Liver (tissue), 3 donors: ENCODE data around the gene TECTB.

ENCODE experiments used
- HNF4G ChIP-seq: IDR thresholded peaks from 2 replicates; pipeline ENCODE4 v1.6.1; 2016; ENCODE audit warnings: antibody characterized with exemption
- SP1 ChIP-seq: IDR thresholded peaks from 2 replicates; pipeline ENCODE4 v1.6.1; 2018; ENCODE audit warnings: antibody characterized with exemption, mild to moderate bottlenecking
- TF ChIP-seq, protein P1 (sequence below): IDR thresholded peaks from 2 replicates; pipeline ENCODE4 v1.6.1; 2016; ENCODE audit warnings: antibody characterized with exemption, mild to moderate bottlenecking
- TF ChIP-seq, protein P2 (sequence below): fragments of 150-350 bp; IDR thresholded peaks from 2 replicates; pipeline ENCODE4 v1.5.1; 2017; ENCODE audit warnings: improper control_type of control experiment, low read depth, low read length; ENCODE audit not compliant: missing input control
- TF ChIP-seq, protein P3 (sequence below): IDR thresholded peaks from 2 replicates; pipeline ENCODE4 v1.6.1; 2016; ENCODE audit warnings: antibody characterized with exemption
- TF ChIP-seq, protein P4 (sequence below): IDR thresholded peaks from 2 replicates; pipeline ENCODE4 v1.6.1; 2016; ENCODE audit warnings: antibody characterized with exemption
- TF ChIP-seq, protein P5 (sequence below): IDR thresholded peaks from 2 replicates; pipeline ENCODE4 v1.6.1; 2016; ENCODE audit warnings: antibody characterized with exemption
- donor health status: healthy.
- donor health status: healthy.

DNA sequence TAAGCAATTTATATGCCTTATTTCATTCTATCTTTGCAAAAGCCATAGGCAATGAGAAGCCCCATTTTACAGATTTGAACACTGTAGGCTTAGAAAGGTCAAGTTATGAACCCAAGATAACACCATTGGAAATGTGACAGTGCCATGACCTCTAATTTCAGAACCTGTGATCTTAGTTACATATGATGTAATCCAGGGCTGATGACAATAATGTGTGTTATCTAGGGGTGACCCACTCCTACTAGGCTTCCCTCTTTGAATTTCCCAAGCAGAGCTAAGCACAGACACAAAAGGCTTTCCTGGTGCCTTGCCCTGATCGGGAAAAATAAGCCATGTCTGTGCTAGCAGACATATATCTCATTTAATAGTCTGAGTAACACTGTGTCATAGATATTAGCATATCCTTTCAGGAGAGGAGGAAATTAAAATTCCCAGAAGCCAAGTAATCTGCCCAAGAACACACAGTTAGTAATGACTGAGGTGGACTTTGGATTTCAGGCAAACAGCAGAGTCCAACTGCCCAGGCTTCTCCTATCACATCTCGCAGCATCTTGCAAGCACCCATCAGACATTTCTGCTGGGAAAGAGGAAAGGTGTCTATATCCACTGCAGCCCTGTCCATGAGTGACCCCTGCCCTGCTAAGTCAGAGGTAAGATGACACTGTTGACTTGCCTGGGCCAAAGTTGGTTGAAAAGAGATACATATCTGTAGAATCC is 2.8 kb upstream of the TECTB start:
- TF ChIP-seq, protein P1, sequence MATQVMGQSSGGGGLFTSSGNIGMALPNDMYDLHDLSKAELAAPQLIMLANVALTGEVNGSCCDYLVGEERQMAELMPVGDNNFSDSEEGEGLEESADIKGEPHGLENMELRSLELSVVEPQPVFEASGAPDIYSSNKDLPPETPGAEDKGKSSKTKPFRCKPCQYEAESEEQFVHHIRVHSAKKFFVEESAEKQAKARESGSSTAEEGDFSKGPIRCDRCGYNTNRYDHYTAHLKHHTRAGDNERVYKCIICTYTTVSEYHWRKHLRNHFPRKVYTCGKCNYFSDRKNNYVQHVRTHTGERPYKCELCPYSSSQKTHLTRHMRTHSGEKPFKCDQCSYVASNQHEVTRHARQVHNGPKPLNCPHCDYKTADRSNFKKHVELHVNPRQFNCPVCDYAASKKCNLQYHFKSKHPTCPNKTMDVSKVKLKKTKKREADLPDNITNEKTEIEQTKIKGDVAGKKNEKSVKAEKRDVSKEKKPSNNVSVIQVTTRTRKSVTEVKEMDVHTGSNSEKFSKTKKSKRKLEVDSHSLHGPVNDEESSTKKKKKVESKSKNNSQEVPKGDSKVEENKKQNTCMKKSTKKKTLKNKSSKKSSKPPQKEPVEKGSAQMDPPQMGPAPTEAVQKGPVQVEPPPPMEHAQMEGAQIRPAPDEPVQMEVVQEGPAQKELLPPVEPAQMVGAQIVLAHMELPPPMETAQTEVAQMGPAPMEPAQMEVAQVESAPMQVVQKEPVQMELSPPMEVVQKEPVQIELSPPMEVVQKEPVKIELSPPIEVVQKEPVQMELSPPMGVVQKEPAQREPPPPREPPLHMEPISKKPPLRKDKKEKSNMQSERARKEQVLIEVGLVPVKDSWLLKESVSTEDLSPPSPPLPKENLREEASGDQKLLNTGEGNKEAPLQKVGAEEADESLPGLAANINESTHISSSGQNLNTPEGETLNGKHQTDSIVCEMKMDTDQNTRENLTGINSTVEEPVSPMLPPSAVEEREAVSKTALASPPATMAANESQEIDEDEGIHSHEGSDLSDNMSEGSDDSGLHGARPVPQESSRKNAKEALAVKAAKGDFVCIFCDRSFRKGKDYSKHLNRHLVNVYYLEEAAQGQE, result peak; percentile 23
- TF ChIP-seq HNF4G (peak; percentile 90), SP1 (peak; percentile 81)
- TF ChIP-seq, protein P2, sequence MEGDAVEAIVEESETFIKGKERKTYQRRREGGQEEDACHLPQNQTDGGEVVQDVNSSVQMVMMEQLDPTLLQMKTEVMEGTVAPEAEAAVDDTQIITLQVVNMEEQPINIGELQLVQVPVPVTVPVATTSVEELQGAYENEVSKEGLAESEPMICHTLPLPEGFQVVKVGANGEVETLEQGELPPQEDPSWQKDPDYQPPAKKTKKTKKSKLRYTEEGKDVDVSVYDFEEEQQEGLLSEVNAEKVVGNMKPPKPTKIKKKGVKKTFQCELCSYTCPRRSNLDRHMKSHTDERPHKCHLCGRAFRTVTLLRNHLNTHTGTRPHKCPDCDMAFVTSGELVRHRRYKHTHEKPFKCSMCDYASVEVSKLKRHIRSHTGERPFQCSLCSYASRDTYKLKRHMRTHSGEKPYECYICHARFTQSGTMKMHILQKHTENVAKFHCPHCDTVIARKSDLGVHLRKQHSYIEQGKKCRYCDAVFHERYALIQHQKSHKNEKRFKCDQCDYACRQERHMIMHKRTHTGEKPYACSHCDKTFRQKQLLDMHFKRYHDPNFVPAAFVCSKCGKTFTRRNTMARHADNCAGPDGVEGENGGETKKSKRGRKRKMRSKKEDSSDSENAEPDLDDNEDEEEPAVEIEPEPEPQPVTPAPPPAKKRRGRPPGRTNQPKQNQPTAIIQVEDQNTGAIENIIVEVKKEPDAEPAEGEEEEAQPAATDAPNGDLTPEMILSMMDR, result no peak
- TF ChIP-seq, protein P3, sequence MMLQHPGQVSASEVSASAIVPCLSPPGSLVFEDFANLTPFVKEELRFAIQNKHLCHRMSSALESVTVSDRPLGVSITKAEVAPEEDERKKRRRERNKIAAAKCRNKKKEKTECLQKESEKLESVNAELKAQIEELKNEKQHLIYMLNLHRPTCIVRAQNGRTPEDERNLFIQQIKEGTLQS, result peak; percentile 27
- TF ChIP-seq, protein P4, sequence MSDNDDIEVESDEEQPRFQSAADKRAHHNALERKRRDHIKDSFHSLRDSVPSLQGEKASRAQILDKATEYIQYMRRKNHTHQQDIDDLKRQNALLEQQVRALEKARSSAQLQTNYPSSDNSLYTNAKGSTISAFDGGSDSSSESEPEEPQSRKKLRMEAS, result no peak
- TF ChIP-seq, protein P5, sequence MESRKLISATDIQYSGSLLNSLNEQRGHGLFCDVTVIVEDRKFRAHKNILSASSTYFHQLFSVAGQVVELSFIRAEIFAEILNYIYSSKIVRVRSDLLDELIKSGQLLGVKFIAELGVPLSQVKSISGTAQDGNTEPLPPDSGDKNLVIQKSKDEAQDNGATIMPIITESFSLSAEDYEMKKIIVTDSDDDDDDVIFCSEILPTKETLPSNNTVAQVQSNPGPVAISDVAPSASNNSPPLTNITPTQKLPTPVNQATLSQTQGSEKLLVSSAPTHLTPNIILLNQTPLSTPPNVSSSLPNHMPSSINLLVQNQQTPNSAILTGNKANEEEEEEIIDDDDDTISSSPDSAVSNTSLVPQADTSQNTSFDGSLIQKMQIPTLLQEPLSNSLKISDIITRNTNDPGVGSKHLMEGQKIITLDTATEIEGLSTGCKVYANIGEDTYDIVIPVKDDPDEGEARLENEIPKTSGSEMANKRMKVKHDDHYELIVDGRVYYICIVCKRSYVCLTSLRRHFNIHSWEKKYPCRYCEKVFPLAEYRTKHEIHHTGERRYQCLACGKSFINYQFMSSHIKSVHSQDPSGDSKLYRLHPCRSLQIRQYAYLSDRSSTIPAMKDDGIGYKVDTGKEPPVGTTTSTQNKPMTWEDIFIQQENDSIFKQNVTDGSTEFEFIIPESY, result peak; percentile 60
